H9 (cell line): ENCODE results near the gene WDR27. TPM values are rescaled to one million over a fixed set of nuclear protein-coding genes. Genes with fewer than 3 reads are reported as not detected.

Experiments used
- DNase-seq: peaks from one replicate; pipeline ENCODE4 v3.0.0-alpha.2; 2017
- H2AFZ ChIP-seq: one replicate; pipeline ENCODE4 v1.6.1; 2013; ENCODE audit warnings: mild to moderate bottlenecking, low read length, control low read depth, moderate library complexity
- H2AK5ac ChIP-seq: 2 replicates; pipeline ENCODE4 v1.6.1; 2013; ENCODE audit warnings: low read length, control low read depth, mixed read lengths; ENCODE audit not compliant: insufficient read length
- H2BK120ac ChIP-seq: one replicate; pipeline ENCODE4 v1.6.1; 2013; ENCODE audit warnings: low read depth, mild to moderate bottlenecking, low read length, control low read depth, inconsistent platforms; ENCODE audit not compliant: poor library complexity, severe bottlenecking
- H2BK12ac ChIP-seq: 2 replicates; pipeline ENCODE4 v1.6.1; 2013; ENCODE audit warnings: low read length, control low read depth, mixed read lengths, low read depth; ENCODE audit not compliant: insufficient read length
- H2BK15ac ChIP-seq: 2 replicates; pipeline ENCODE4 v1.6.1; 2013; ENCODE audit warnings: low read depth, low read length, control low read depth
- H2BK20ac ChIP-seq: one replicate; pipeline ENCODE4 v1.6.1; 2013; ENCODE audit warnings: low read depth, mild to moderate bottlenecking, low read length, control low read depth, inconsistent platforms; ENCODE audit not compliant: poor library complexity, severe bottlenecking
- H2BK5ac ChIP-seq: 2 replicates; pipeline ENCODE4 v1.6.1; 2013; ENCODE audit warnings: low read length, control low read depth, mixed read lengths; ENCODE audit not compliant: insufficient read length
- H3K14ac ChIP-seq: 2 replicates; pipeline ENCODE4 v1.6.1; 2013; ENCODE audit warnings: low read length, control low read depth; ENCODE audit not compliant: insufficient read depth
- H3K18ac ChIP-seq: 2 replicates; pipeline ENCODE4 v1.6.1; 2013; ENCODE audit warnings: low read depth, mild to moderate bottlenecking, mixed read lengths, low read length, control low read depth; ENCODE audit not compliant: insufficient read length
- H3K23ac ChIP-seq: 2 replicates; pipeline ENCODE4 v1.6.1; 2013; ENCODE audit warnings: low read length, control low read depth, mixed read lengths, low read depth; ENCODE audit not compliant: insufficient read length
- H3K23me2 ChIP-seq: 2 replicates; pipeline ENCODE4 v1.6.1; 2013; ENCODE audit warnings: low read depth, mild to moderate bottlenecking, mixed read lengths, low read length, control low read depth; ENCODE audit not compliant: insufficient read length, poor library complexity, severe bottlenecking
- H3K27ac ChIP-seq: 2 replicates; pipeline ENCODE4 v1.5.1; 2013; ENCODE audit warnings: low read length, control low read depth, mixed read lengths, low read depth; ENCODE audit not compliant: insufficient read length
- H3K27me3 ChIP-seq: 2 replicates; pipeline ENCODE4 v1.6.1; 2013; ENCODE audit warnings: low read length, control low read depth, inconsistent platforms; ENCODE audit not compliant: insufficient read depth
- H3K4ac ChIP-seq: 2 replicates; pipeline ENCODE4 v1.6.1; 2013; ENCODE audit warnings: low read depth, mild to moderate bottlenecking, control low read depth, inconsistent platforms, low read length, moderate library complexity
- H3K4me1 ChIP-seq: 2 replicates; pipeline ENCODE4 v1.6.1; 2013; ENCODE audit warnings: low read length, control low read depth, inconsistent platforms; ENCODE audit not compliant: insufficient read depth
- H3K4me2 ChIP-seq: 2 replicates; pipeline ENCODE4 v1.6.1; 2013; ENCODE audit warnings: low read length, control low read depth, mixed read lengths; ENCODE audit not compliant: insufficient read length, insufficient read depth
- H3K56ac ChIP-seq: 2 replicates; pipeline ENCODE4 v1.6.1; 2013; ENCODE audit warnings: low read depth, mild to moderate bottlenecking, mixed read lengths, low read length, control low read depth; ENCODE audit not compliant: insufficient read length
- H3K79me1 ChIP-seq: 2 replicates; pipeline ENCODE4 v1.6.1; 2013; ENCODE audit warnings: low read depth, mild to moderate bottlenecking, moderate library complexity, low read length, control low read depth, inconsistent platforms; ENCODE audit not compliant: insufficient read depth, poor library complexity, severe bottlenecking
- H3K79me2 ChIP-seq: 2 replicates; pipeline ENCODE4 v1.6.1; 2013; ENCODE audit warnings: low read length, control low read depth, inconsistent platforms; ENCODE audit not compliant: insufficient read depth
- H3K9ac ChIP-seq: 2 replicates; pipeline ENCODE4 v1.6.1; 2013; ENCODE audit warnings: low read length, control low read depth, mixed read lengths; ENCODE audit not compliant: insufficient read length; ENCODE audit errors: extremely low read depth
- H3K9me3 ChIP-seq: one replicate; pipeline ENCODE4 v1.6.1; 2013; ENCODE audit warnings: low read depth, low read length, inconsistent platforms; ENCODE audit not compliant: control insufficient read depth
- H3T11ph ChIP-seq: one replicate; pipeline ENCODE4 v1.6.1; 2013; ENCODE audit warnings: mild to moderate bottlenecking, low read length, control low read depth, inconsistent platforms
- H4K20me1 ChIP-seq: one replicate; pipeline ENCODE4 v1.6.1; 2013; ENCODE audit not compliant: control insufficient read depth, insufficient read length, insufficient read depth
- H4K5ac ChIP-seq: 2 replicates; pipeline ENCODE4 v1.6.1; 2013; ENCODE audit warnings: low read depth, mild to moderate bottlenecking, mixed read lengths, low read length, control low read depth; ENCODE audit not compliant: insufficient read length
- H4K8ac ChIP-seq: replicated peaks from 2 replicates; pipeline ENCODE4 v1.6.1; 2013; ENCODE audit warnings: low read length, control low read depth, mixed read lengths, low read depth; ENCODE audit not compliant: insufficient read length
- H4K91ac ChIP-seq: 2 replicates; pipeline ENCODE4 v1.6.1; 2013; ENCODE audit warnings: low read depth, mild to moderate bottlenecking, moderate library complexity, mixed read lengths, low read length, control low read depth; ENCODE audit not compliant: insufficient read length
- H3K27ac Mint-ChIP-seq, 3 experiments: 2 replicates in 2 of 3; 3 replicates in 1 of 3; pipeline ENCODE4 v1.8.0; 2020 to 2021; ENCODE audit warnings: mixed read lengths in 3 of 3, mild to moderate bottlenecking in 1 of 3, moderate library complexity in 1 of 3
- H3K27me3 Mint-ChIP-seq: 2 replicates; pipeline ENCODE4 v1.8.0; 2021; ENCODE audit warnings: low read depth, mild to moderate bottlenecking, moderate library complexity, mixed read lengths
- H3K36me3 Mint-ChIP-seq, 3 experiments: 2 replicates in 2 of 3; 3 replicates in 1 of 3; pipeline ENCODE4 v1.8.0; 2020 to 2021; ENCODE audit warnings: low read depth in 3 of 3, mixed read lengths in 3 of 3; ENCODE audit not compliant: insufficient read depth in 1 of 3
- H3K4me1 Mint-ChIP-seq, 2 experiments: 2 replicates each; pipeline ENCODE4 v1.8.0; 2020; ENCODE audit warnings: mixed read lengths in 2 of 2
- H3K4me3 Mint-ChIP-seq, 2 experiments: 2 replicates in 1 of 2; 3 replicates in 1 of 2; pipeline ENCODE4 v1.8.0; 2020 to 2021; ENCODE audit warnings: mild to moderate bottlenecking in 2 of 2, mixed read lengths in 2 of 2, moderate library complexity in 1 of 2
- H3K9me3 Mint-ChIP-seq, 2 experiments: 2 replicates in 1 of 2; 3 replicates in 1 of 2; pipeline ENCODE4 v1.8.0; 2020; ENCODE audit warnings: mild to moderate bottlenecking in 2 of 2, mixed read lengths in 2 of 2, moderate library complexity in 1 of 2
- total RNA-seq: library from RNA; stranded (reverse); gene quantifications from 2 replicates; pipeline ENCODE4 v1.2.1, GENCODE V29; 2021
- TF ChIP-seq, protein P1 (sequence below): fragments of 200-600 bp; sonication (generic); conservative IDR thresholded peaks from 3 replicates; pipeline ENCODE4 v1.8.0; 2021; ENCODE audit warnings: antibody characterized with exemption, mild to moderate bottlenecking

Gene WDR27
- total RNA-seq, 1 experiment from 2014 or later, result 48.7 TPM

DNA sequence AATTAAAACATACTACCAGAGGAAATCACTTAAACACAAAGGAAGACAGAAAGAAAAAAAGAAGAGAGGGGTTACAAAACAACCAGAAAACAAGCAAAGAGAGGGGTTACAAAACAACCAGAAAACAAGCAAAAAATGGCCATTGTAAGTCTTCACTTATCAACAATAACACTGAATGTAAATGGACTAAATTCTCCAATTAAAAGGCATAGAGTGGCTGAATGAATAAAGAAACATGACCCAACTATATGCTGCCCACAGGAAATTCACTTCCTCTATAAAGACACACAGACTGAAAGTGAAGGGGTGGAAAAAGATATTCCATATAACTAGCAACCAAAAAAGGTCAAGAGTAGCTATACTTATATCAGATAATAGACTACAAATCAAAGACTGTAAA lies 180.0 kb downstream of the WDR27 start:
- Histone ChIP-seq H4K91ac (no peak overlapping the region), H2BK20ac (no peak overlapping the region), H2BK5ac (no peak overlapping the region), H3K27me3 (no peaks in the 10 kb centered on the region), H3K4me2 (no peak overlapping the region), H3K23ac (no peak overlapping the region), H4K20me1 (no peaks in the 10 kb centered on the region), H4K5ac (no peak overlapping the region), H3K9me3 (no peaks in the 10 kb centered on the region), H3K9ac (no peak overlapping the region), H3T11ph (no peak overlapping the region), H3K27ac (no peak overlapping the region), H3K4ac (no peak overlapping the region), H2BK12ac (no peak overlapping the region), H2BK15ac (no peak overlapping the region), H4K8ac (no peak overlapping the region), H3K23me2 (no peaks in the 10 kb centered on the region), H2BK120ac (no peak overlapping the region), H3K4me1 (no peaks in the 10 kb centered on the region), H3K56ac (no peak overlapping the region), H3K79me1 (no peaks in the 10 kb centered on the region), H3K18ac (no peak overlapping the region), H3K14ac (no peak overlapping the region), H2AK5ac (no peak overlapping the region), H3K79me2 (no peaks in the 10 kb centered on the region), H2AFZ (no peak overlapping the region)
- Mint-ChIP-seq H3K27ac (no peak overlapping the region), H3K4me1 (peaks cover 3 to 7% of the 10 kb centered on the region in 2 experiments; a peak in 2 of 4 replicates), H3K4me3 (no peak overlapping the region), H3K36me3 (peaks cover 16 to 23% (median 19%) of the 10 kb centered on the region in 3 experiments), H3K9me3 (peaks cover 22 to 44% of the 10 kb centered on the region in 2 experiments), H3K27me3 (no peaks in the 10 kb centered on the region)
- TF ChIP-seq, protein P1, sequence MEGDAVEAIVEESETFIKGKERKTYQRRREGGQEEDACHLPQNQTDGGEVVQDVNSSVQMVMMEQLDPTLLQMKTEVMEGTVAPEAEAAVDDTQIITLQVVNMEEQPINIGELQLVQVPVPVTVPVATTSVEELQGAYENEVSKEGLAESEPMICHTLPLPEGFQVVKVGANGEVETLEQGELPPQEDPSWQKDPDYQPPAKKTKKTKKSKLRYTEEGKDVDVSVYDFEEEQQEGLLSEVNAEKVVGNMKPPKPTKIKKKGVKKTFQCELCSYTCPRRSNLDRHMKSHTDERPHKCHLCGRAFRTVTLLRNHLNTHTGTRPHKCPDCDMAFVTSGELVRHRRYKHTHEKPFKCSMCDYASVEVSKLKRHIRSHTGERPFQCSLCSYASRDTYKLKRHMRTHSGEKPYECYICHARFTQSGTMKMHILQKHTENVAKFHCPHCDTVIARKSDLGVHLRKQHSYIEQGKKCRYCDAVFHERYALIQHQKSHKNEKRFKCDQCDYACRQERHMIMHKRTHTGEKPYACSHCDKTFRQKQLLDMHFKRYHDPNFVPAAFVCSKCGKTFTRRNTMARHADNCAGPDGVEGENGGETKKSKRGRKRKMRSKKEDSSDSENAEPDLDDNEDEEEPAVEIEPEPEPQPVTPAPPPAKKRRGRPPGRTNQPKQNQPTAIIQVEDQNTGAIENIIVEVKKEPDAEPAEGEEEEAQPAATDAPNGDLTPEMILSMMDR, result no peak
- no peak for DNase-seq
